ENCODE data around the gene SELENOT.
"Not testable (repeated sequence)": the region's sequence is repeated elsewhere in the genome, so short reads cannot be mapped to it uniquely, and the experiment has no call there.

The SELENOT gene

DNA sequence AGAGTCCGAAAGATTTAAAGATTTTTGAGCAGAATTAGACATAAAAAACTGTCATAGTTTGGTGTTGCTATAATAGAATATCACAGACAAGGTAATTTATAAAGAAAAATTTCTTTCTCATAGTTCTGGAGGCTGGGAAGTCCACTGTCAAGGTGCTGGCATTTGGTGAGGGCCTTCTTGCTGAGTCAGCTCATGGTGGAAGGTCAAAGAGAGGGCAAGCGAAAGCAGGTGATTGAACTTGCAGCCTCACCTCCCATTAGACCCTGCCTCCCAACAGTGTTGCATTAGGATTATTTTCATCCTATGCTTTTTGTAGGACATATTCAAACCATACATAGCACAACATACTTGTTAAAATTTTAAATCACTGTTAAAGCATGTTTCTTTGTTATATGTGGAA, 9.9 kb downstream of the SELENOT start:
- H3K27me3 ChIP-seq (ENCODE audit: insufficient read depth, poor library complexity, severe bottlenecking) = no peaks in the 10 kb centered on the region
- H3K27ac ChIP-seq (ENCODE audit: poor library complexity, severe bottlenecking) = no peak overlapping the region
- H3K4me3 ChIP-seq (ENCODE audit: severe bottlenecking) = no peak overlapping the region
- no peak for ATAC-seq (ENCODE audit: low read depth)
- peaks cover 6% of the 10 kb centered on the region for H3K4me1 ChIP-seq (ENCODE audit: insufficient read depth, poor library complexity, severe bottlenecking)
- H3K9me3 ChIP-seq (ENCODE audit: severe bottlenecking) = no peaks in the 10 kb centered on the region
- H3K36me3 ChIP-seq (ENCODE audit: low read depth) = peaks cover 24% of the 10 kb centered on the region
- TF ChIP-seq, protein P1, sequence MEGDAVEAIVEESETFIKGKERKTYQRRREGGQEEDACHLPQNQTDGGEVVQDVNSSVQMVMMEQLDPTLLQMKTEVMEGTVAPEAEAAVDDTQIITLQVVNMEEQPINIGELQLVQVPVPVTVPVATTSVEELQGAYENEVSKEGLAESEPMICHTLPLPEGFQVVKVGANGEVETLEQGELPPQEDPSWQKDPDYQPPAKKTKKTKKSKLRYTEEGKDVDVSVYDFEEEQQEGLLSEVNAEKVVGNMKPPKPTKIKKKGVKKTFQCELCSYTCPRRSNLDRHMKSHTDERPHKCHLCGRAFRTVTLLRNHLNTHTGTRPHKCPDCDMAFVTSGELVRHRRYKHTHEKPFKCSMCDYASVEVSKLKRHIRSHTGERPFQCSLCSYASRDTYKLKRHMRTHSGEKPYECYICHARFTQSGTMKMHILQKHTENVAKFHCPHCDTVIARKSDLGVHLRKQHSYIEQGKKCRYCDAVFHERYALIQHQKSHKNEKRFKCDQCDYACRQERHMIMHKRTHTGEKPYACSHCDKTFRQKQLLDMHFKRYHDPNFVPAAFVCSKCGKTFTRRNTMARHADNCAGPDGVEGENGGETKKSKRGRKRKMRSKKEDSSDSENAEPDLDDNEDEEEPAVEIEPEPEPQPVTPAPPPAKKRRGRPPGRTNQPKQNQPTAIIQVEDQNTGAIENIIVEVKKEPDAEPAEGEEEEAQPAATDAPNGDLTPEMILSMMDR (IDR thresholded peaks at IDR 0.05; ENCODE audit: poor library complexity, severe bottlenecking) = no peak
- no peak for DNase-seq (ENCODE audit: low spot score)

- H3K4me3 ChIP-seq (ENCODE audit: severe bottlenecking) = no peak overlapping the region
- no peak for ATAC-seq (ENCODE audit: low read depth)
- H3K27ac ChIP-seq (ENCODE audit: poor library complexity, severe bottlenecking) = no peak overlapping the region
- H3K9me3 ChIP-seq (ENCODE audit: severe bottlenecking) = no peaks in the 10 kb centered on the region
- TF ChIP-seq, protein P1 (IDR thresholded peaks at IDR 0.05; ENCODE audit: poor library complexity, severe bottlenecking) = no peak
- DNase-seq (ENCODE audit: low spot score) = no peak
- peaks cover 27% of the 10 kb centered on the region for H3K36me3 ChIP-seq (ENCODE audit: low read depth)
- H3K27me3 ChIP-seq (ENCODE audit: insufficient read depth, poor library complexity, severe bottlenecking) = no peaks in the 10 kb centered on the region
- peaks cover 2% of the 10 kb centered on the region for H3K4me1 ChIP-seq (ENCODE audit: insufficient read depth, poor library complexity, severe bottlenecking)
Measured at GRCh38 chr3:150613709-150614480, 10.8 kb downstream of the SELENOT start.

DNA sequence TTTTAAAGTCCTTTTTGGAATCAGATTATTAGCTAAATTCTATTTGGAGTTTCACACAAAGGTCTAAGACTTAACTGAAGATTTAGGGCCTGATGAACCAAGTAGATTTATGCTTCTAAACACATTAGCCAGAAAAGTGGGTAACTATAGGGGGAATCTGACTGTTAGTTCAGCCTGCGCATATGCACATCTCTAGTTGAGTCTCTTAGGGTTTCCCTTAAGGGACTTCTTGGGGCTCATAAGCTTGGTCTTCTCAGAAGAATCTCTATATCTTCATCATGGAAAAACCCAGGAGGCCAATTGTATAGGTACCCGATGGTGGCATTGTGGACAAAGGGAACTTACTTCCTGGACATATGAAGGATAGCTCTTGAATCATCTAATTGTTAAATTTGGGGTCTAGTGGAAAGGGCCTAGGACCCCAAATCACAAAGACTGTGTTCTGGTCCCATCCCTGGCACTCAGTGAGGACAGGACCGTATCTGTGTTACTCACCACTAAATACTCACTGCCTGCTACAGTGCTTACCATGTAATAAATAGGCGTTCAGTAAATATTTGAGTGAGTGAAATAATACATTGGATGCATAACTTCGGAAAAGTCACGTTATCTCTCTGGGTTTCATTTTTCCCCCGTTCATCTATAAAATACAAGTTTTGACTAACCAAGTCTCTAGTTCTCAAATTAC, 17.0 kb downstream of the SELENOT start:
- no peaks in the 10 kb centered on the region for H3K4me1 ChIP-seq (ENCODE audit: insufficient read depth, poor library complexity, severe bottlenecking)

DNA sequence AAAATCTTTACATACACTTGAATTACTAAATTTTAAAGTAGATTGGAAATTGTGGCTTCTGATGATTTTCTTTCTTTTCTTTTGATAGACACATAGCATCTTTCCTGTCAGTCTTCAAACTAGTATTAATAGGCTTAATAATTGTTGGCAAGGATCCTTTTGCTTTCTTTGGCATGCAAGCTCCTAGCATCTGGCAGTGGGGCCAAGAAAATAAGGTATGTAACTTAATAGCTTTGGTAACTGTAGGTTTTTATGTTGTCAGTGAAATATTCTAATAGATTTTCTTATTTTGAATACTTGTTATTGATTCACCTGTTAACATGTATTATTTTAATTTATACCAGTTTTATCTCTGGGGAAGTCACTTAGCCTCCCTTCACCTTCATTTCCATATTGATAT, 19.8 kb downstream of the SELENOT start:
- H3K9me3 ChIP-seq (ENCODE audit: severe bottlenecking); H3K4me3 ChIP-seq (ENCODE audit: severe bottlenecking); ATAC-seq (ENCODE audit: low read depth); H3K27ac ChIP-seq (ENCODE audit: poor library complexity, severe bottlenecking); H3K27me3 ChIP-seq (ENCODE audit: insufficient read depth, poor library complexity, severe bottlenecking); H3K4me1 ChIP-seq (ENCODE audit: insufficient read depth, poor library complexity, severe bottlenecking); DNase-seq (ENCODE audit: low spot score): not testable (repeated sequence)
- H3K36me3 ChIP-seq (ENCODE audit: low read depth) = peaks cover 52% of the 10 kb centered on the region

More for the DNA sequence above, 17.0 kb downstream of the SELENOT start:
- no peak overlapping the region for H3K4me3 ChIP-seq (ENCODE audit: severe bottlenecking)
- TF ChIP-seq, protein P1 (IDR thresholded peaks at IDR 0.05; ENCODE audit: poor library complexity, severe bottlenecking) = no peak
- no peak for DNase-seq (ENCODE audit: low spot score)
- peaks cover 31% of the 10 kb centered on the region for H3K36me3 ChIP-seq (ENCODE audit: low read depth)
- no peaks in the 10 kb centered on the region for H3K9me3 ChIP-seq (ENCODE audit: severe bottlenecking)
- no peaks in the 10 kb centered on the region for H3K27me3 ChIP-seq (ENCODE audit: insufficient read depth, poor library complexity, severe bottlenecking)
- ATAC-seq (ENCODE audit: low read depth) = no peak
- H3K27ac ChIP-seq (ENCODE audit: poor library complexity, severe bottlenecking) = no peak overlapping the region

DNA sequence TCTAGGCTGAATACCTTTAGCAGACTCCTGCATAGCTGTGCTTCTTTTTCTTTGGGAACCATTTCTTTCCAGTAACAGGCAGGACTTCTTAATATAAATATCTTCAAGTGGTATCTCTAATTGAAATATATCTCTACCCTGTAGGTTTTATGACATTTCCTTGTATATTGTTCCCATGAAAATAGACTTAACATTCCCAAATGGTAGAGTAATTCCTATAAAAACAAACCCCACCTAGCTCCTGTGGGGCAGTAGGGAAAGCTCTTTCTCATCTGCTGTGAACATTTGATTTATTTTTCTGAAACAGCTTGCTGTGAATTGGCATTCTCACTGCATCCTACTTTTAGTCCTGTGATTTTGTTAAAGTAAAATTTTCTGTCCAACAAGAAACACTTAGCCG, 20.8 kb downstream of the SELENOT start:
- DNase-seq (ENCODE audit: low spot score) (no peak), ATAC-seq (ENCODE audit: low read depth) (no peak)
- H3K36me3 ChIP-seq (ENCODE audit: low read depth) = peaks cover 55% of the 10 kb centered on the region
- no peaks in the 10 kb centered on the region for H3K9me3 ChIP-seq (ENCODE audit: severe bottlenecking)
- no peaks in the 10 kb centered on the region for H3K27me3 ChIP-seq (ENCODE audit: insufficient read depth, poor library complexity, severe bottlenecking)
- TF ChIP-seq, protein P1 (IDR thresholded peaks at IDR 0.05; ENCODE audit: poor library complexity, severe bottlenecking) = no peak
- no peaks in the 10 kb centered on the region for H3K4me1 ChIP-seq (ENCODE audit: insufficient read depth, poor library complexity, severe bottlenecking)
- no peak overlapping the region for H3K4me3 ChIP-seq (ENCODE audit: severe bottlenecking)
- no peak overlapping the region for H3K27ac ChIP-seq (ENCODE audit: poor library complexity, severe bottlenecking)
